Naive thymus-derived CD4-positive, alpha-beta T cell (primary cell): ENCODE results near the gene TLX2. TPM values are rescaled to one million over a fixed set of nuclear protein-coding genes. Genes with fewer than 3 reads are reported as not detected.

Experiments used
- ATAC-seq: fragments of 150-1000 bp; cut with Tn5 transposase; 2 replicates; pipeline ENCODE4 v1.10.0; 2021; ENCODE audit warnings: mild to moderate bottlenecking, moderate library complexity
- CTCF ChIA-PET: fragments of 350-600 bp; sonication (Branson Sonifier 250); formaldehyde crosslinking; loops from one replicate; lab custom pipeline; 2021; ENCODE audit warnings: antibody characterized with exemption; lab: Charles Lee
- POLR2A ChIA-PET: fragments of 350-600 bp; sonication (Branson Sonifier 250); formaldehyde crosslinking; loops from one replicate; lab custom pipeline; 2021; ENCODE audit warnings: antibody characterized with exemption, inconsistent platforms; lab: Charles Lee
- DNase-seq, 9 donors: peaks; one replicate each; pipeline versions ENCODE4 v3.0.0 to v3.0.0-alpha.2; 2020 to 2022; ENCODE audit warnings: mixed read lengths in 1 of 9
- H3K27ac ChIP-seq: one replicate; pipeline ENCODE4 v1.7.0; 2013; ENCODE audit warnings: mild to moderate bottlenecking, low read depth, low read length, moderate library complexity
- H3K27me3 ChIP-seq, 2 donors: one replicate each; pipeline ENCODE4 v1.7.0; 2013; ENCODE audit warnings: low read length in 2 of 2, mild to moderate bottlenecking in 2 of 2, moderate library complexity in 2 of 2; ENCODE audit not compliant: control insufficient read depth in 2 of 2, insufficient read depth in 2 of 2
- H3K36me3 ChIP-seq, 3 experiments: 1 replicate in 2 of 3; 2 replicates in 1 of 3; pipeline ENCODE4 v1.7.0; 2013; ENCODE audit warnings: low read length in 3 of 3, mild to moderate bottlenecking in 3 of 3, moderate library complexity in 1 of 3; ENCODE audit not compliant: insufficient read depth in 3 of 3, control insufficient read depth in 2 of 3
- H3K4me1 ChIP-seq, 2 donors: one replicate each; pipeline ENCODE4 v1.7.0; 2013; ENCODE audit warnings: low read length in 2 of 2, mild to moderate bottlenecking in 2 of 2, moderate library complexity in 1 of 2; ENCODE audit not compliant: control insufficient read depth in 2 of 2, insufficient read depth in 2 of 2
- H3K4me3 ChIP-seq: 2 replicates; pipeline ENCODE4 v1.7.0; 2013; ENCODE audit warnings: mild to moderate bottlenecking, low read length
- H3K9me3 ChIP-seq, 3 experiments: 1 replicate in 2 of 3; 2 replicates in 1 of 3; pipeline ENCODE4 v1.7.0; 2013; ENCODE audit warnings: low read length in 3 of 3; ENCODE audit not compliant: control insufficient read depth in 2 of 3
- H3K27ac Mint-ChIP-seq, 9 donors: one replicate each; pipeline ENCODE4 v1.8.0; 2020 to 2022; ENCODE audit warnings: mixed read lengths in 9 of 9, mild to moderate bottlenecking in 8 of 9, moderate library complexity in 5 of 9, inconsistent platforms in 2 of 9
- H3K27me3 Mint-ChIP-seq, 5 donors: one replicate each; pipeline ENCODE4 v1.8.0; 2021 to 2022; ENCODE audit warnings: mixed read lengths in 5 of 5, mild to moderate bottlenecking in 1 of 5
- H3K36me3 Mint-ChIP-seq, 5 donors: one replicate each; pipeline ENCODE4 v1.8.0; 2020 to 2022; ENCODE audit warnings: mixed read lengths in 5 of 5, mild to moderate bottlenecking in 3 of 5, inconsistent platforms in 1 of 5
- H3K4me1 Mint-ChIP-seq, 7 donors: one replicate each; pipeline ENCODE4 v1.8.0; 2020 to 2022; ENCODE audit warnings: mixed read lengths in 7 of 7, mild to moderate bottlenecking in 3 of 7, inconsistent platforms in 1 of 7
- H3K4me3 Mint-ChIP-seq, 10 donors: one replicate each; pipeline ENCODE4 v1.8.0; 2020 to 2022; ENCODE audit warnings: mild to moderate bottlenecking in 10 of 10, mixed read lengths in 10 of 10, moderate library complexity in 6 of 10, inconsistent platforms in 2 of 10
- H3K9me3 Mint-ChIP-seq, 11 donors: one replicate each; pipeline ENCODE4 v1.8.0; 2020 to 2022; ENCODE audit warnings: mixed read lengths in 11 of 11, mild to moderate bottlenecking in 4 of 11, inconsistent platforms in 1 of 11, moderate library complexity in 1 of 11
- intact Hi-C, 2 donors: fragments of 100-400 bp; cut with micrococcal nuclease; formaldehyde crosslinking; loops; one replicate each; pipeline ENCODE4 v1.15.1; 2023
- polyA plus RNA-seq, 2 donors: library from polyadenylated mRNA; unstranded; fragments of 300-500 nt; fragmentation: Illumina TruSeq; gene quantifications; one replicate each; pipeline ENCODE4 v1.2.3, GENCODE V29; 2021
- total RNA-seq, 6 experiments: library from RNA in 5 of 6; stranded (reverse) in 5 of 6; gene quantifications; 1 replicate in 5 of 6; 2 replicates in 1 of 6; pipeline ENCODE4 v1.2.3 and lab custom pipeline; 2021 to 2026

The TLX2 gene
- total and polyA plus RNA-seq, 7 experiments from 2014 or later, result 0.34 to 0.66 TPM; not detected in 5

DNA sequence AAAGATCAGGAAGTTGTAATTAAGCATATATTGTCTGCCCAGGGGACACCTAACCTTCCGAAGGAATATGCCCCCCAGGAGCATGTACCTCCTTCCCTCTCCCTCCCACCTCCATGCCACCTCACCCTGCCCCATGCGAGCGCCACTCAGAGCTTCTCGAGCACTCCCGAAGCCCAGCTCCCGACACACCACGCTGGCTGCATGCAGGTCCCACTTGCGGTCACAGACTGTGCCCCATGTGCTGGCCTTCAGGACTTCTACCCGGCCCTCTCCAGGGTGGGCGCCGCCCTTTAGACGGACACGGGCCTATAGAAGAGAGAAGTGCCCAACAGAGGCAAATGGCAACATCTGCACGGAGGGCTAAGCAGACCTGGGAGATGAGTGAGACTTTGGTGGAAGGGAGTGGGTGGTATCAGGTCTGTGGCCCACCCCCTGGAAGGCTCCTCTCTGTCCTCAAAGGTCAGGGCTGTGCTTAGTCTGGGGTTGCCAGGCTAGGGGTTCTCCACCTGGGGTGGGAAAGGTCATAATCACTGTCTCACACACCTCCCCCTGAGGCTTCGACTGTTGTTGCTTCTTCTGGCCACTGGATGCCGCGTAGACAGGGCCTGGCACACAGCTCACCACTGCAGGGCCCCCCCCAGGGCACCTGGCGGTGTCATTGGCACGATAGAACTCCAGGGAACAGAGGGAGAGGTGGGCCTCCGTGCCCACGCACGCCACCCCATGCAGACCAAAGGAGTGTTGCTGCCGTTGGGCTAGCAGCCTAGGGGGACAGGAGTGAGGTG, 22.1 kb downstream of the TLX2 start:
- no peak for DNase-seq
- Mint-ChIP-seq H3K4me3 (no peak overlapping the region), H3K27ac (peak overlapping the region in 1 of 9 donors; percentile 11), H3K27me3 (peaks cover 14 to 30% (median 17%) of the 10 kb centered on the region in 5 donors), H3K9me3 (no peaks in the 10 kb centered on the region), H3K4me1 (peaks cover 7 to 22% (median 11%) of the 10 kb centered on the region in 7 donors), H3K36me3 (peaks cover 0 to 9% (median 5%) of the 10 kb centered on the region in 5 donors)
- Histone ChIP-seq H3K9me3 (no peaks in the 10 kb centered on the region), H3K4me1 (peaks cover 3 to 6% of the 10 kb centered on the region in 2 donors), H3K27ac (no peak overlapping the region), H3K4me3 (no peak overlapping the region), H3K27me3 (peaks cover 3 to 5% of the 10 kb centered on the region in 2 donors), H3K36me3 (peaks cover 0 to 13% (median 0%) of the 10 kb centered on the region in 3 experiments)
- CTCF ChIA-PET, result interaction anchor here (1.1 kb wide), 1 partner anchor 8 kb away, joined by 6 read pairs; no protein-coding TSS in a partner anchor
- no peak for ATAC-seq
- POLR2A ChIA-PET, result no interaction called here
- intact Hi-C loops, result loop anchor here (10.0 kb wide), 3 partner anchors 202 to 712 kb away; partner anchors contain the start of gene STAMBP (in 1 of the 2)

DNA sequence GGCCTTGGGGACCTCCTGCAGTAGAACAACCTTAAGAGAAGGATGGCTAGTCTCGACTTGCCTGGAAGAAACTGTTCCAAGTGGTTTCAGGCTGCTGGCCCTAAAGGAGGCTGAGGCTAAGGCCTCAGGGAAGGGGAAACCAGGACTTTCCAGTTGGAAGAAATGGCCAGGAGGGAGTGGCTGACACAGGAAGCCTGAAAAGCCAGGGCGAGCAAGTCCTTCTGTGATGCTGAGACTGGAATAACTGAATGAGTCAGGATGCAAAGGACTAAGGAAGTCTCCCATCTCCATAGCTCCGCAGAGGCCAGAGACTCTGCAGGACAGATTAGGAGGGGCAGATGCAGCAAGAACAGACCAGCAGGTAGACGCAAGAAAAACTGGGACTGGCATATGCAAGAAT, 22.9 kb downstream of the TLX2 start:
- H3K4me1 ChIP-seq, result no peaks in the 10 kb centered on the region
- POLR2A ChIA-PET, result no interaction called here

DNA sequence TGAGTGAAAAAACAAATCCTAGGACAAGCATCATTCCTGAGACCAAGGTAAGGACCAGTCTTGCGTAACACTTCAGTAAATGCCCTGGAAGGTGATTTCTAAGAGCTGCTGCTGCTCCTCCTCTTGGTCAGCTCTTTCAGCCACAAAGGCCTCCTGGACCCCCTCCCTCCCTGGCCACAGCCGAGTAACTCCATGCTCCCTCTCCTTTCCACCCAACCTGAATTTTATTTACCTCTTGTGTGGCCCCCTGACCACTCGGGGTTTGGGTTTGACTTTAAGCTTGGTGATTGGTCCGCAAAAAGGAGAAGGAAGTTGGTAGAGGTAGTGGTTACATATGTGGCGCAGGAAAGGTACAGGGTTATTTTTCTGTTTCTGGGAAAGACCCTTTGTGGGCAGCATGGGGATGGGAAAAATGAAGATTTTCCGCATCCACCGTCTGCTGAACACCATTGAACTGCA, 24.7 kb downstream of the TLX2 start:
- Mint-ChIP-seq H3K9me3 (no peaks in the 10 kb centered on the region), H3K27me3 (peaks cover 25 to 41% (median 33%) of the 10 kb centered on the region in 5 donors), H3K27ac (no peak overlapping the region), H3K4me3 (no peak overlapping the region), H3K36me3 (no peaks in the 10 kb centered on the region), H3K4me1 (peaks cover 0 to 11% (median 0%) of the 10 kb centered on the region in 7 donors)
- no peak for ATAC-seq
- peaks cover 3 to 5% of the 10 kb centered on the region in 2 donors for H3K27me3 ChIP-seq
- H3K4me3 ChIP-seq, result no peak overlapping the region
- POLR2A ChIA-PET, result interaction anchor here (0.8 to 1.4 kb wide), 5 partner anchors 10 to 84 kb away, joined by 3 to 4 read pairs (median 3); partner anchors contain the start of genes AUP1, DQX1, HTRA2 and INO80B
- CTCF ChIA-PET, result interaction anchor here (0.6 kb wide), 1 partner anchor 55 kb away, joined by 3 read pairs; no protein-coding TSS in a partner anchor
- no peaks in the 10 kb centered on the region for H3K36me3 ChIP-seq
- intact Hi-C loops, result loop anchor here (10.0 kb wide), 3 partner anchors 204 to 714 kb away; partner anchors contain the start of gene STAMBP (in 1 of the 2)
- H3K4me1 ChIP-seq, result no peaks in the 10 kb centered on the region
- H3K27ac ChIP-seq, result no peak overlapping the region
- DNase-seq, result no peak
- no peaks in the 10 kb centered on the region for H3K9me3 ChIP-seq

More for the DNA sequence above, 22.9 kb downstream of the TLX2 start:
- CTCF ChIA-PET, result no interaction called here
- H3K27ac Mint-ChIP-seq, result peak overlapping the region in 2 of 9 donors; percentile 11 to 31
- Histone ChIP-seq H3K4me3 (no peak overlapping the region), H3K27ac (no peak overlapping the region), H3K27me3 (peaks cover 3 to 5% of the 10 kb centered on the region in 2 donors), H3K9me3 (no peaks in the 10 kb centered on the region), H3K36me3 (peaks cover 0 to 13% (median 0%) of the 10 kb centered on the region in 3 experiments)
- DNase-seq, result no peak
- H3K4me3 Mint-ChIP-seq, result no peak overlapping the region
- H3K27me3 Mint-ChIP-seq, result peaks cover 15 to 30% (median 19%) of the 10 kb centered on the region in 5 donors
- intact Hi-C loops, result loop anchor here (10.0 kb wide), 3 partner anchors 202 to 712 kb away; partner anchors contain the start of gene STAMBP (in 1 of the 2)
- no peaks in the 10 kb centered on the region for H3K9me3 Mint-ChIP-seq
- peaks cover 0 to 6% (median 2%) of the 10 kb centered on the region in 5 donors for H3K36me3 Mint-ChIP-seq
- H3K4me1 Mint-ChIP-seq, result peaks cover 2 to 14% (median 3%) of the 10 kb centered on the region in 7 donors
- ATAC-seq, result no peak

DNA sequence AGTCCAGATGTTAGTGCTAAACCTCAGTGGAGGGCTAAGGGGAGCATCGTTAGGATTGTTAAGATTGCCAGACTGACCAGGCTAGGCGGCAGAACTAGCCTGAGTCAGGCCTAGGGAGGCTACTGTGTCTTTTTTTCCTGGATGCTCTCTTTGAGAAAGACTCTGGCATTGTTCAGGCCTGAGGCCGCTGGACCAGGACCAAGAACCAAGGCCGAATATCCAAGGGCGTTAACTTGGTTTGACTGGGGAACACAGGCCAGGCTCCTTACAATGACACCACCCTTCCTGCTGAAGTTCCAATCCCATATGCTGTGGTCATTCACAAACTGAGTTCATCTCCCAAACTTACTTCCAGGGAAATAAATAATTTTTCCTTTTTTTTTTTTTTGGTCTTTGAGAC, 26.0 kb downstream of the TLX2 start:
- no peaks in the 10 kb centered on the region for H3K9me3 Mint-ChIP-seq
- ChIA-PET CTCF (interaction anchor here (1.1 kb wide), 1 partner anchor 11 kb away, joined by 3 read pairs; no protein-coding TSS in a partner anchor), POLR2A (interaction anchor here (1.3 kb wide), 1 partner anchor 14 kb away, joined by 4 read pairs; the partner anchor contains the start of gene DQX1)
- Histone ChIP-seq H3K27me3 (peaks cover 3 to 5% of the 10 kb centered on the region in 2 donors), H3K4me1 (no peaks in the 10 kb centered on the region), H3K9me3 (no peaks in the 10 kb centered on the region), H3K4me3 (no peak overlapping the region), H3K27ac (no peak overlapping the region), H3K36me3 (no peaks in the 10 kb centered on the region)
- H3K4me1 Mint-ChIP-seq, result peaks cover 0 to 14% (median 0%) of the 10 kb centered on the region in 7 donors
- no peaks in the 10 kb centered on the region for H3K36me3 Mint-ChIP-seq
- H3K4me3 Mint-ChIP-seq, result no peak overlapping the region
- no peak for DNase-seq
- no peak overlapping the region for H3K27ac Mint-ChIP-seq
- peaks cover 34 to 44% (median 36%) of the 10 kb centered on the region in 5 donors for H3K27me3 Mint-ChIP-seq
- ATAC-seq, result no peak
- intact Hi-C loops, result no loop called here

DNA sequence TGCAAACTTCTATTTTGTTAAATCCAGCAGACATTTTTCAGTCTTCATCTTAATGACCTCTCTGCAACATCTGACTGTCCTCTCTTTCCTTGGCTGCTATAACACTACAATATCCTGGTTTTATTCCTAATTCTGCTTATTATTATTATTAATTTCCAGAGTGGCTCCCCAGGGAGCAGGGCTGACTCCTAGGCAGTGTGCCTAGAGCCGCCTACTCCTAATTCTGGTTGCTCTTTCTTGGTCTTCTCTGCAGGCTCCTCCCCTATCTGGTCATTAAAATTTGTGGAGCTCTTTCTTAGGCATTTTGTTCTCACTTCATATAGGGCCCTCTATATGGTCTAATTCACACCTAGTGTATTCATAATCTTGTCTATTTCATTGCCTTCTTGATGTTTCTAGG, 28.7 kb downstream of the TLX2 start:
- H3K9me3 Mint-ChIP-seq, result no peaks in the 10 kb centered on the region
- DNase-seq, result no peak
- H3K9me3 ChIP-seq, result no peaks in the 10 kb centered on the region
- H3K4me3 Mint-ChIP-seq, result no peak overlapping the region
- no peak overlapping the region for H3K4me3 ChIP-seq
- ATAC-seq, result no peak
- H3K27me3 Mint-ChIP-seq, result peaks cover 46 to 55% (median 52%) of the 10 kb centered on the region in 5 donors
- no peaks in the 10 kb centered on the region for H3K36me3 ChIP-seq
- H3K4me1 ChIP-seq, result no peaks in the 10 kb centered on the region
- H3K27ac ChIP-seq, result no peak overlapping the region
- intact Hi-C loops, result no loop called here
- no peak overlapping the region for H3K27ac Mint-ChIP-seq
- peaks cover 0 to under 1% (median 0%) of the 10 kb centered on the region in 5 donors for H3K36me3 Mint-ChIP-seq
- ChIA-PET CTCF (no interaction called here), POLR2A (interaction anchor here (0.6 to 0.8 kb wide), 3 partner anchors 17 to 1131 kb away, joined by 3 to 5 read pairs (median 3); partner anchors contain the start of genes DQX1 and STAMBP)
- H3K4me1 Mint-ChIP-seq, result peaks cover 0 to 14% (median under 1%) of the 10 kb centered on the region in 7 donors
- H3K27me3 ChIP-seq, result peaks cover 5 to 10% of the 10 kb centered on the region in 2 donors

DNA sequence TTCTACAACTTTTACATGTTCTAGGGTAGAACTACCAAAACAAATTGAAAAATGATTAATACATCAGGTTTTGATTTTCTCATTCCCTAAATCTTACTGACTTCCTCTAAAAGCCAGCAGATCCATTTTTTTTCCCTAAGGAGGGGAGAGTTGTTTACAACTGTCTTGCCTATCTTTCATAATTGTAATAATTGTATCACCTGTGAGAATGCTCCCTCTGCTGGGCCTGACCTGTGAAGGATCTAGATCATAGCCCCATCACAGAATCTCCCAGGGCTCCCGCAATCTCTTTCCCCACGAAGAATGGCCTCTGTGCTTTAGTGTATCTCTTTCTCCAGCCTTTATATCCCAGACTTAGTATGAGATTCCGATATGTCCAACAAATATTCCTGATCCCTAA, 30.4 kb downstream of the TLX2 start:
- Histone ChIP-seq H3K4me3 (no peak overlapping the region), H3K27me3 (peaks cover 9 to 18% of the 10 kb centered on the region in 2 donors), H3K36me3 (no peaks in the 10 kb centered on the region), H3K27ac (no peak overlapping the region), H3K4me1 (peaks cover 0 to 12% of the 10 kb centered on the region in 2 donors), H3K9me3 (no peaks in the 10 kb centered on the region)
- intact Hi-C loops, result loop anchor here in 1 of 2 donors (1.0 kb wide), 1 partner anchor 61 kb away; the partner anchor contains the start of gene TTC31
- DNase-seq, result peak in 1 of 9 donors; percentile 14
- Mint-ChIP-seq H3K36me3 (peaks cover 0 to 6% (median 0%) of the 10 kb centered on the region in 5 donors), H3K27me3 (peaks cover 39 to 62% (median 52%) of the 10 kb centered on the region in 5 donors), H3K27ac (no peak overlapping the region), H3K4me1 (peaks cover 5 to 11% (median 9%) of the 10 kb centered on the region in 7 donors), H3K9me3 (no peaks in the 10 kb centered on the region), H3K4me3 (no peak overlapping the region)
- ATAC-seq, result no peak
- CTCF ChIA-PET, result interaction anchor here (1.0 kb wide), 1 partner anchor 9 kb away, joined by 6 read pairs; no protein-coding TSS in a partner anchor
- POLR2A ChIA-PET, result interaction anchor here (0.6 kb wide), 1 partner anchor 82 kb away, joined by 3 read pairs; no protein-coding TSS in a partner anchor
